ENCODE results near the gene MCRS1.

The MCRS1 gene

DNA sequence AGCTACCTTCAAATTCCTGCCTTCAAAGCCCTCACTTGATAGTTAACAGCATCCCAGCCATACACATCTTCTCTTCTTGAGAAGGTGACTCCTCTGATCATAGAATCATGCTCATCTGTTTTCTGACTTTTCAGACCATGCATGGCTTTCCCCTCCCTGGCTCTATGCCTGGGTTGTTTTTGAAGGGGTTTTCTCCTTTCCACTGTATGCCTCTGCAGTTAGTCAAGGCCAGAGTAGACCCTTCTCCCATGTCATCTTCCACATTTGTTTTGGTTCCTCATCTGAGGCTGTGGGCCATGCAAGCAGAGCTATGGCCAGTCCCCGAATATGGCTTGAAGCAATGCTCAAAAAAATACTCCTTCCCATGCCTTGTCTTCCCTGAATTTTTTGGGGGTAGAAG lies 14.3 kb upstream of the MCRS1 start:
- DNase-seq, result no peak

DNA sequence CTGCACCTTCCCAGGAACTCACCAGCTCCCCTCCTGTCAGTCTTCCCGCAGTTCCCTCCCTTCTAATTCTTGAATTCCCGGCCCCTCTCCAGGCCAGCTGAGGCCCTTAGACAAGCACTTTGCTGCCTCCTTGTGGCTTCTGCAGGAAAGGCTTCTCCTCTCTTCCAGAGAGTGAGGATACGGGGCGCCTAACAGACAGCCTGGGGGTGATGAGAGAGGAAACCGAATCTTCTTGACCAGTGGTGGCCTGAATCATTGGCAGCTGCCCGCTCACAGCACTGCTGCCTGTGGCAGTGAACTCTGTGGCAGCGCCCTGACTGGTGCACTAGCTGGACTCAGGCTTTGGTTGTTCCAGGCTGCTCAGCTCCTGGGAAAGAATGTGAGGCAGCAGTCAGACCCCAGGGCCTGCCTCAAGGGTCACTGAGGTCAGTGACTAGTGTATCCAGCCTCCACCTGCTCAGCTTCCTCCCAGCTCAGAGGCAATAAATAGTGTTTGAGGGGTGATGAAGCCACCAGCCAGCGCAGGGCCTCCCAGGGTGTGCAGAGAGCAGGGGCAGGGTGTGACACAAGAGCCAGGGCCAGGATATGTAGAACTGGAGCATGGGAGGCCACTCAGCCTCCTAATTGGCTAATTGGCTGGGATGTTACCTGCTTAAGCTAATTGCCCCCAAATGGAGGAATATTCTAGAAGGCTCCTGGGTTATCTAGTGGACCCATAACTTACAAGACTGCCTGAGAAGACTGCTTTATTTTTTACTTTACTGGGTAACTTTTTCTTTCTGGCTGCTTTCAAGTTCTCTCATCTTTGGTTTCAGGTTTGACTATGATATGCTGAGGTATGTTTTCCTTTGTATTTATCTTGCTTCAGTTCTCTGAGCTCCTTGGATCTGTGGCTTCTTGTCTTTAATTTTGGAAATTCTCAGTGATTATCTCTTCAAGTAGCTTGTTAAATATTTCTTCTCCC lies 12.9 kb upstream of the MCRS1 start:
- DNase-seq, result peak; percentile 87

DNA sequence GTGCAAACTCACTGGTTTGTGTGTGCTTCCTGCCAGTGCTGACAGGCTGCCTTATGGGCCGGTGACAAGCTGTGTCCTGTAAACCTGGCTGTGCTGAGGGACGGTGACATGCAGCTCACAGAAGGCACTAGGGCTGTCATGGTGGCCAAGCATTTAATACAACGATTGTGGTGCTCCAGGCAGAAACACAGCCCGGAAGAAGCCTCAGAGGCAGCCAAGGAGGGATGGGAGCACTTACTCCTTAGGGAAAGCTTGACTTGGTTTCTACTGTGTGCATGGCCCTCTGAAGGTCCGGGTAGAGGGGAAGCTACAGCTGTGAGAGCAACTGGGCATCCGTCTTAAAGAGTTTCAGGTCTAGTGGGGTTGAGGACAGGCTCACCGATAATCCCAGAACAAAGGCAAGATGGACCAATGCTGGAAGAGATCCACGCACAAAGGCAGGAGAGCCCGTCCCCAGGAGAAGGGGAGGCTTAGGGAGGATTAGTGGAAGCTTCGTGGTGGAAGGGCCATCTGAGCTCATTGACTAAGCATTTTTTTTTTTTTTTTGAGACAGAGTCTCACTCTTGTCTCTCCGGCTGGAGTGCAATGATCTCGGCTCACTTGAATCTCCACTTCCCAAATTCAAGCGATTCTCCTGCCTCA lies 10.7 kb upstream of the MCRS1 start:
- DNase-seq, result no peak

DNA sequence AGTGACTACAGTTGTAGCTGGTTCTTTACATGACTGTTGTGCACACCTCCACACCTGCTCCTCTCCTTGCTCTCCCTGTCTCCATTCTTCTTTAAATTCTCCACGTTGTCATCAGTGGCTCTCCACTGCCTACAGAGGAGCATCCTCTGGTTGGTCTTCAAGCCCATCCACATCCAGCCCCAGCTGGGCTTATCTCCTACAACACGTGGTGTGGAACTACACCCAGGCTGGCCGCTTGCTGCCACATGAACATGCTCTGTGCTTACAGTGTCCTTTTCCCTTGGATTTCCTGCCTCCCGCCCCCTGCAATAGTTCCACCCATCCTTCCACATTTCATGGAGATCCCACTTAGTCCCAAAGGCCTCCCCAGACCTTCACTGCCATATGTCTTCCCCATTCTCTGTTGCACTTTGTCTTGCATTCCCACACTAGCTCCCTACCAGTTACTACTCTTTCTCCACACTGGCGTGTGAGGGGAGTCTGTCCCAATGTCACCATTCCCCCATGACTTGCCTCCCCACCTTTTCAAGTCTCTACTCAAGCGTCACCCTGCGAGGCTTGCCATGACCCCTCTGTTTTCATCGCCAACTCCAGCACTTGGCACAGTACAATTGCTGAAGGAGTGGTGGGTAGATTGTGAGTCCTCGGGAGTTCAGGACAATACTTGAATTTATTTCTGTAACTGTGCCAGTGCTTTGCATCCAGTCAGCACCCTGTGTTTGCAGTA lies 9.8 kb upstream of the MCRS1 start:
- DNase-seq, result peak; percentile 54

DNA sequence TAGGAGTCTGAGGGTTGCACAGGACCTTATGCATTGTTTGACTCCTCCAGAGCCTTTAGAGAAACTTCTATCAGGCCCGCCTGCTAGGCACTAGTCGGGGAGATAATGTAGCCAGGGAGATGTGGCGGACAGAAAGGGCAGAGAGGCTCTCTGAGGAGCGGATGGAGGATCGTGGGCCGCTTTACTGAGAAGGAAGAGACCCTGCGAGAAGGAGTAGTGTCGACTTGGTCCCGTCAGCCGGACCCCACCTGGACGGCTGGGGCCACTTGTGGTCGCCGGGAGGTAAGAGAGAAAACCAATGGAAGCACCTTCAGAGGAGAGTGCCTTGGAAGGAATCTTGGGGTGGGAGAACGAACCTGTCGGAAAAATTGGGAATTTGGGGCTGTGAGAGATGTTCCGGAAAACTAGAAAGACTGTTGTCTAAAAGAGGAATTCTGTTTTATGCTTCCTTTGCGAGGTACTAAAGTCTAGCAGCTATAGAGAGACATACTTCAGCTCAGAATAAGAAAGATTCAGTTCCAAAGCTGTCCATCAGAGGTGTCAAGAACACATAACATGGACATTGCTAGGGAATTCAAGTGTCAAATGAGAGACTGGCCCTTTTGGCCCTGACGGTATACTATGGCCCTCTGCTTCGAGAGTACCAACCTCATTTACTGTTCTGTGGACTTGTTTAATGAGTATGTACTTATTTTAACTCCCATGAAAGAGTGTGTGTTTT lies 660 bp upstream of the MCRS1 start:
- DNase-seq, result peak; percentile 75

DNA sequence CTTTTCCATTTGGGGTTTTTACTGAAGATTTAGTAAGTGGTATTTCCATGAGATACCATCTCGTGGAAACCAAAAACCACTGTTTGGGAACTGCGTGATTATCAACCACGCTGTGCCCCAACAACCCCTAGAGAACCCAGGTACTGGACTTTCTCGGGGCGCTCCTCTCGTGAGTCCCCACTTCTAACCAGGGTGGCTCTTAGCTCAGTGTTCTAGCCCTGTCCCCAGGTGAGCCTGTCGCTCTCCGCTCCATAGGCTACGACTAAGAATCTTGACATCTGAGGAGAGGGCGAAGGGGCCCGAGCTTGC lies 686 bp downstream of the MCRS1 start:
- peak; percentile 40 for DNase-seq

DNA sequence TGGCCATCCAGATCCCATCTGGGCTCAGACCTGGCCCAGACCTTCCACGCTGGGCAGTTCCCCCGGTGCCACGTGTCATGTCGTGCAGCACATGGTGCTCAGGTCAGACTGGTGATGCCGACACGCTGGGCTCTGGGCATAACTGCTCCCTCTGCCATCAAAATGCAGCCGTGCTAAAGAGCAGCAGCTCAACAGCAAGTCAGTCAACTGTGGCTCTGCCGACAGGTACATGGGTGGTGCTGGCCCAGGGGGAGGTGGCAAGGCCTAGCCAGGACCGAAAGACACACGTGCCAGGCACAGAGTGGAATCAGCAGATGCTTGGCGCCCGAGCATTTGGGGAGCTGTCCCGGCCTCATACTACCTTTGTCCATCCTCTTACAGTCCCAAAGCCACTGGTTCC lies 1.6 kb downstream of the MCRS1 start:
- no peak for DNase-seq

DNA sequence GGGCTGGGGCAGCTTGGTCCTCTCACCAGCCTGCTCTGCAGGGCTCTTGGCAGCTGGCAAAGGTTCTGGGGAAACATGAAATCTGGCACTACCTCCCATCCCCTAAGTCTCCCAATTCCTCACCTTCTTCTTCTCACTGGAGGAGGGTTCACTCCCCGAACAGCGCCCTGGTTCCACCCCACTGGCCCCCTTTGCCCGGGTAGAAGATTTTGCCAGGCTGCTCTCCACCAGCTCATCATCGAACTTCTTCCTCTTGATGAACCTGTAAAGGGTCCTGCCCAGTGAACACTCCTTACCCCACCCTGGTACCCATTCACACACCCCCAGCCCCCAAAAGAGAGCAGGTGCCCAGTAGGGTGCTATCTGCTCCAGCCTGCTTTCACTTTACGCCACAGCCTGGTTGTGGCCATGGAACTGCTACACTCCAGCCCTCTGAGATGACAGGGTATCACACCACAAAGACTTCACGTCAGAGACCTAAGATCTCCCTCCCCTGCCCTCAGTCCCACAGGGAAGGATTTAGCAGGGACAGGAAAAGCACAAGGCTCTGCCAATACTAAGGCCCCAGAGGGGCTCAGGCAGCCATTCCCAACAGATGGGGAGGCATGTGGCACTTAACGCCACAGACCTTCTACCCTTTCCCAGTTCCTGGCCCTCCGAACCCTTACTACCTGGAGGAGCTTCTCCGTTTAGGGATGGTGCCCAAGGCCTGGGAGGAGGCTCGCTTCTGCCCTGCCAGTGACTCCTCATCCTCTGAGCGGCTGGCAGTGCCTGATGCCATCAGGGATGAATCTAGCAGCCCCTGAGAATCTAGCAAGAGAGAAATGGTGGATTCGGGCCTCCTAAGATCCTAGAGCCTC lies 2.3 kb downstream of the MCRS1 start:
- no peak for DNase-seq

DNA sequence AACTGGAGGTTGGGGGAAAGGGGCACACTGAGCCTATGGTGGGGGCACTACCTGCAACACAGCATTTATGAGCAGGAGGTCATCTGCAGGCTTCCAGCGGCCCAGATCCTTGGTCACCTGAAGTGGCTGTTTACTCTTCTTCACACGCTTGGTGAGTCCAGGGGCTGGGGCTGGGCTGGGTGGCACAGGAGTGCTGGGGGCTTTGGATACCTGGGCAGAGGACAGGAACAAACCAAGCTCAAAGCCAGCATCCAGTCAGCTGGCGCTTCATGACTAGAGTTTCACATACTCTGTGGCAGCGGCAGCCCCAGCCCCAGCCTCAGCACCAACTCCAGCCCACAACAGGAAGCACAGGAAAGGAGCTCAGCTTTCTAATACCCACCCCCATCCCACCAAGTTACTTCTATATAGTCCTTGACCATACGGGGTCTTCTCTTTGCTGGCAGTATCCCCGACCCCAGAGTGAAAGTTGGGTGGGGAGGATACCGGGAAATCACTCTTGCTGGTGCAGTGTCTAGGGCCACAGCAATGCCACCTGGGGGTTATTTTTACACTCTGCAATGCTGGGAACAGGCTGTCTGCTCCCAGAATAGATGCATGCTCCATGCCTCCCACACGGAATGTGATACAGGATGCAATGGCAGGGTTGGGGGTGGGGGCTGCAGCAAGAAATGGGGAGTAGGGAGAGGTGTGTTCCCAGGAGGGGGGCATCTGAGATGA lies 3.1 kb downstream of the MCRS1 start:
- DNase-seq, result no peak

DNA sequence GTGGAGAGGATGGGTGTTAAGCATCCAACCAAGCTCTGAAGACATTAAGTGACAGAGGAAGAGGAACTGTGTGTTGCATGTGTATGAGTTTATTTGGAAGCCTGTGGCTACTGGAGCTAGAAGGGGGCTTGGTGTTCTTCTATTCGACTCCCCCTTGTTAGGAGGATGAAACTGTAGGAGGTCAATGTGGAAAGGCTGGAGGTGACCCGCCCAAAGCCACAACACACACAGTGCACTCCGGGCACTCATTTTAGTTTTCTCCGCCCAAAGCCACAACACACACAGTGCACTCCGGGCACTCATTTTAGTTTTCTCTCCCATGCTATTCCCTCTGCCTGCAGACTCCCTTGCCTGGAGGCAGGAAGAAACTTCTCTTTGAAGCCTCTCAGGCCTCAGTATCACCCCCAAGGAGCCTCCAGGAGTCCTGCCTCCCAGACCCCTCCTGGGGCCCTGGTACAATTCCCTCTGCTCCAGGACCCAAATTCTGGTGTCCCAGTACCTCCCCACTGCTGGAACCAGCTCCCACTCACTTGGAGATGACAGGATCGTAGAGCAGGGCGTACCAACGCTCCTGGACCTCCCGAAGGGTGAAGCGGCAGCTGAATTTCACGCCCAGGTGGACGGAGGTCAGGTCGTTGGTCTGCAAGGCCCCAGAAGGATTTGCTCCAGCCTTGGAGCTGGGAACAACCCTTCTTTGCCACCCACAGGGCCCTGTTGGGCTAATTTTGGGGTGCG lies 3.8 kb downstream of the MCRS1 start:
- DNase-seq, result peak; percentile 57

DNA sequence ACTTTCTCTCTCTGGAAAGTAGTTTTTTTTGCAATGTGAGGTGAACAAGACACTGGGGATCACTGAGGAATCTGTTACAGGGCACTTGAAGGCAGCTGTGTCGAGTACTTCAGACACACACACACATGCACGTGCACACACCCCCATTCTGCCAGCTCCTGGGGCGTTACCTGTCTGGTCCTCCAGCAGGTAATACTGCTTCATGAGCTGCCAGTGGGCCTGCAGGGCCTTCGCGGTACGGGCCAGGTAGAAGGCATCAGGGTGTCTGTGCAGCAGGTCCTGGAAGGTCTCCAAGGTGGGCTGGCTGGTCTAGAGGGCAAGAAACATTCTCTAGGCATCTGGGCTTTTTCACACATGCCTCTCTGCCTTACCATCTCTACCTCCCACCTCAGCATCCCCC lies 5.1 kb downstream of the MCRS1 start:
- no peak for DNase-seq

DNA sequence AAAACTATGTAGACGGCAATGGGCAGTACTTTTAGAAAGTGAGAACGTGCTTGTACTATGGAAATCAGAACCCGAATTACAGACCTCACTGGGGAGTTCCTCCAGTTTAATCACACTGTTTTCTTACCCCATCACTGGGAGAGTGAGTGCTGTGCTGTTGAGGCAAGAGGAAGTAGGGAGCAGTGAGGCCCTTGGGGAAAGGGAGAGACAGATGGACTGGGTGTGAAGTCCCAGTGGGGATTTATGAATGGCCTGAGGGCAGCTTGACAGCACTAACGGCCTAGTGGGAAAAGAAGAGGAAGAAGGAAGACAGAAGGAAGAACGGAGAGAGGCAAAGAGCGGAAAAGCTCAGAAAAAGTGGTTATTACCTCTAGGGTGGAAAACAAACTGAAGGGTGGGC lies 5.7 kb downstream of the MCRS1 start:
- no peak for DNase-seq

DNA sequence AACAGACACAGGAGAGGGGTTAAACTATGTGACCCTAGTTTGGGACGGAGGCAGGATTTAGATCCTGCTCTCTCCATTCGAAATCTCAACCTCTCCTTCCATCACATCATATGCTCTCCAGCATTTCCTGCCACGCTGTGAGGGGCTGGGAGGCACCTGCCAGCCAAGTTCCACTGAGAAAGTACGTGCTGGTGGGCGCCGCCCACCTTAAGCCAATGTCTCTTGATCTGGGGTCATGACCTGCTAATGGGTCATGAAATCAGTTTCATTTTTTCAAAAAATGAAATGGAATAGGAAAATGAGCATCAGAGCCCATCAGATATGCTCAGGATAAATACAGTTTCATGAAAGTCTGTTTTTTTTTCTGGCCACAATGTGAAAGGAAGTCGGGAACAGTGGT lies 7.2 kb downstream of the MCRS1 start:
- no peak for DNase-seq

DNA sequence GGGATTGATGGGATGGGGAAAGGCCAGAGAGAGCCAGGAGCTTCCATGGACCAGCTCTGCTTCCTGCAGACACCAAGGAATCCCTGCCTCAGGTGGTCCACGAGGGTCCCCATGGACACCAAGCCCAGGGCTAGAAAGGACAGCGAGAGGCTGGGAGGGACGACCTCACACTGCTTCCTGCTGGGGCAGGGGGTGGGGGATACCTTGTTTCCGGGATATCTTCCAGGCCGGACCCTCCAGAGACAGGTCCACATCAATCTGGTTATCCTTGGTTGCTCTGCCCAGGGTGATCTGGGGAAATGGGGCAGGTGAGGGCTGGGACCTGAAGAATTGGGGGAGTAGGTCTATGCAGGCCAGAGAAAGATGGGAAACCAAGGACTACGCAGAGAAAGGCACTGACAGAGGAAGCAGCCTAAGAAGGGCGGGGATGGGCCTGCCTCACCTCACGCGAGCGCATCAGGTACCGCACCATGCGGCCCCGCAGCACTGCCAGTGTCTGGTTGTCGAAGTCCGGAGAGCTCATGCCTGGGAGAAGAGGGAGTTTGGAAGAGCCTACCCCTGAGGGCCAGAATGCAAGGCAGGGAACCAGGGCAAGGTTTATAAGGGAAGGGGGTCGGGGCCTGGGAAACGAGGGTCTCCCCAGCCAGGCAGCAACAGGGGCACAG lies 8.8 kb downstream of the MCRS1 start:
- DNase-seq, result no peak

DNA sequence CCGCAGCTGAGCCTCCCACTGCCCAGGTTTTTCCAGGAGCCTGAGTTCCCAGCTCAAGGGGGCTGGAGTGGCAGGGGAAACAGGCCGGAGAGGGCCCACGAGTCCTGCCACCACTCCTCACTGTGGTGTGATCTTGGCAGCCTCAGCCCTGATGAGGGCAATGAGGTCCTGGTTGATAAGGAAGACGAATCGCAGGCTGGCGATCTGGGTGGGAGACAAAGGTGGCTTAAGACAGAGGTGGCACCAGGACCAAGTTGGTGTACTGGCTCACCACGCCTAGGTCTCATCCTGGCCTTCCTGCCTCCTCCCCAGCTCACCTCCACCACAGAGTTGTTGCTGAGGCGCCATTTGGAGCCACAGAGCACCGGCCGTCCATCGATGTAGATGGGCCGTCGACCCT lies 9.4 kb downstream of the MCRS1 start:
- DNase-seq, result peak; percentile 44

DNA sequence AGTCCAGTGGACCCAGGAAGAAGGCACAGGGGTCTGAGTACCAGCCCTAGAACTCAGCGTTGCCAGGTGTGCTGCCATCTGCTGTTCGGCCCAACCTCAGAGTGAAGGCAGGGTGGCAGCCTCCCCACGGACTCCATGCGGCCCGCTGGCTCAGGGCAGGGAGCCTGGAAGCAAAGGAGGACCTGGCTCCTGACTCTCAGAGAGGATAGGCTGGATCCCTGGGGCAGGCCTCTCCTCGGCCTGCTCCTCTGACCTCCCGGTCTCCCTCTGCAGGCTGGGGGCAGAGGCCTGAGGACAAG lies 10.1 kb downstream of the MCRS1 start:
- no peak for DNase-seq

DNA sequence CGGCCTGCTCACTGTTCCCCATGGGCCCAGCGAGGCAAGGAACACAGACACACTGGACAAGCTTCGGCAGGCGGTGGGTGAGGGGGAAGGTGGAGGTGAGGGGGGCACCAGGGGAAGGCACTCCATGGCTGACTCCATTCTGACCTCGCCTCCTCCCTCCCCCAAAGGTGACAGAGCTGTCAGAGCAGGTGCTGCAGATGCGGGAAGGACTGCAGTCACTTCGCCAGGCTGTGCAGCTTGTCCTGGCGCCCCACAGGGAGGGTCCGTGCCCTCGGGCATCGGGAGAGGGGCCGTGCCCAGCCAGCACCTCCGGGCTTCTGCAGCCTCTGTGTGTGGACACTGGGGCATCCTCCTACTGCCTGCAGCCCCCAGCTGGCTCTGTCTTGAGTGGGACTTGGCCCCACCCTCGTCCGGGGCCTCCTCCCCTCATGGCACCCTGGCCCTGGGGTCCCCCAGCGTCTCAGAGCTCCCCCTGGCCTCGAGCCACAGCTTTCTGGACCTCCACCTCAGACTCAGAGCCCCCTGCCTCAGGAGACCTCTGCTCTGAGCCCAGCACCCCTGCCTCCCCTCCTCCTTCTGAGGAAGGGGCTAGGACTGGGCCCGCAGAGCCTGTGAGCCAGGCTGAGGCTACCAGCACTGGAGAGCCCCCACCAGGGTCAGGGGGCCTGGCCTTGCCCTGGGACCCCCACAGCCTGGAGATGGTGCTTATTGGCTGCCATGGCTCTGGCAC lies 10.6 kb downstream of the MCRS1 start:
- no peak for DNase-seq

DNA sequence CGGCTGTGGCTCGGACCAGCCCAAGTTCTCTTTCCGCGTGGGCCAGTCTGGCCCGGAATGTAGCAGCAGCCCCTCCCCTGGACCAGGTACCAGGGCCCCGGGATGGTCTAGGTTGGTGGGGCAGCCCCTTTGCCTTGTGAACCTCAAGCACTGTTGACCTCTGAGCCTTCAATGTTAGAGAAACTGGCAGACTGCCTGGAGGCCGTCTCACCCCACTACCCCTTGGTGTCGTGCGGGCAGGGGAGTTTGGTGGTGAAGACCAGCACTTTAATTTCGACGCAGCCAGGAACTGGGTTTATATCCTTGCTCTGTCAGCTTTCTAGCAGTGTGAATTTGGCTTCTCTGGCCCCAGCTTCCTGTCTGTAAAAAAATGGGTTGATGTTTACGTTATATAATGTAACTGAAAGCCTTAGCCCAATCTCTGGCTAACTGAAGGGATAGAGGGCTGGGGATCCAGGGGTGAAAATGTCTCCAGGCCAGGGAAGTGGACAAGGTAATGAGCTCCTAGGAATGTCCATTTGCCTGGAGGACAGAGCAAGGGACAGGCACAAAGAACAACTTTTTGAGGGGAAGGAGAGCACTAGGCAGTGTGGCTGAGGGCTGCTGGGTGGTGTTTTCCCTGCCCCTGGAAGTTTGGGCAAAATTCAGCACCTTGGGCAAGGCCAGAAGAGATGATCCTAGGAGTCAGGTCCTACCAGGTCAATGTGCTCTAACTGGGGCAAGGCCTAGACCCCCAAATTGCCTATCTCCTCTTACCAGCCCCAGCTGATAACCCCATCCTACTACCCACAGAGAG lies 11.4 kb downstream of the MCRS1 start:
- no peak for DNase-seq

Data from hematopoietic multipotent progenitor cell treated with erythropoietin and hydrocortisone succinate and interleukin-3 and kit ligand, for 6 days (in vitro differentiated cells).